SK-N-SH (cell line): ENCODE results near the gene BUD23.

Experiments used
- CHD2 ChIP-seq: fragments of 150-350 bp; IDR thresholded peaks from 2 replicates; pipeline ENCODE4 v1.6.1; 2018; ENCODE audit warnings: low read length; ENCODE audit not compliant: partially characterized antibody
- CTCF ChIP-seq: fragments of 200-600 bp; sonication (generic); IDR thresholded peaks from 2 replicates; pipeline ENCODE4 v1.6.1; 2017; ENCODE audit warnings: antibody characterized with exemption, mild to moderate bottlenecking, moderate library complexity
- PBX3 ChIP-seq: IDR thresholded peaks from 2 replicates; pipeline ENCODE4; 2012
- RXRA ChIP-seq: IDR thresholded peaks from 2 replicates; pipeline ENCODE4 v1.4.0; 2012; ENCODE audit warnings: low read depth, mild to moderate bottlenecking, borderline replicate concordance
- SIN3A ChIP-seq: IDR thresholded peaks from 2 replicates; pipeline ENCODE4 v1.6.1; 2012; ENCODE audit warnings: low read depth, mild to moderate bottlenecking, low read length, moderate library complexity, borderline replicate concordance
- TF ChIP-seq, protein P1 (sequence below): IDR thresholded peaks from 2 replicates; pipeline ENCODE4 v1.6.1; 2012; ENCODE audit warnings: mild to moderate bottlenecking, low read depth, low read length, moderate library complexity
- TF ChIP-seq, protein P2 (sequence below): fragments of 150-350 bp; IDR thresholded peaks from 2 replicates; pipeline ENCODE4 v1.6.1; 2017; ENCODE audit warnings: antibody characterized with exemption, low read length, low read depth, borderline replicate concordance

DNA sequence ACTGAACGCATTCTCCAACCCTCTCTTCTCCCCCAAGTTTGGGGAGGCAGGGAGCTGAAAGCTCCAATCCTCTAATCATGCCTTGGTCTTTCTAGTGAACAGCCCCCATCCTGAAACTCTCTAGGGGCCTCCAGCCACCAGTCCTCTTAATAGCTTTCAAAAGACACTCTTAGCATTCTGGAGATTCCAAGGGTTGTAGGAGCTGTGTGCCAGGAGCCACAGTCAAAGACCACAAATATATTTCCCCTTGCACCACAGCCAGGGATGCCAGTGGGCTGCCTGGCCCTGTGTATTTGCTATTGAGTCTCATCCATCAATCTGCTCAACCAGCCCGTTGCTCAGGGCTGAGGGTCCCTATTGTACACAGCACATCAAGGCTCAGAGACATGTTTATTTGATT is 40.6 kb upstream of the BUD23 start:
- TF ChIP-seq CHD2 (no peak), CTCF (no peak), SIN3A (no peak), RXRA (no peak), PBX3 (no peak)
- TF ChIP-seq, protein P1, sequence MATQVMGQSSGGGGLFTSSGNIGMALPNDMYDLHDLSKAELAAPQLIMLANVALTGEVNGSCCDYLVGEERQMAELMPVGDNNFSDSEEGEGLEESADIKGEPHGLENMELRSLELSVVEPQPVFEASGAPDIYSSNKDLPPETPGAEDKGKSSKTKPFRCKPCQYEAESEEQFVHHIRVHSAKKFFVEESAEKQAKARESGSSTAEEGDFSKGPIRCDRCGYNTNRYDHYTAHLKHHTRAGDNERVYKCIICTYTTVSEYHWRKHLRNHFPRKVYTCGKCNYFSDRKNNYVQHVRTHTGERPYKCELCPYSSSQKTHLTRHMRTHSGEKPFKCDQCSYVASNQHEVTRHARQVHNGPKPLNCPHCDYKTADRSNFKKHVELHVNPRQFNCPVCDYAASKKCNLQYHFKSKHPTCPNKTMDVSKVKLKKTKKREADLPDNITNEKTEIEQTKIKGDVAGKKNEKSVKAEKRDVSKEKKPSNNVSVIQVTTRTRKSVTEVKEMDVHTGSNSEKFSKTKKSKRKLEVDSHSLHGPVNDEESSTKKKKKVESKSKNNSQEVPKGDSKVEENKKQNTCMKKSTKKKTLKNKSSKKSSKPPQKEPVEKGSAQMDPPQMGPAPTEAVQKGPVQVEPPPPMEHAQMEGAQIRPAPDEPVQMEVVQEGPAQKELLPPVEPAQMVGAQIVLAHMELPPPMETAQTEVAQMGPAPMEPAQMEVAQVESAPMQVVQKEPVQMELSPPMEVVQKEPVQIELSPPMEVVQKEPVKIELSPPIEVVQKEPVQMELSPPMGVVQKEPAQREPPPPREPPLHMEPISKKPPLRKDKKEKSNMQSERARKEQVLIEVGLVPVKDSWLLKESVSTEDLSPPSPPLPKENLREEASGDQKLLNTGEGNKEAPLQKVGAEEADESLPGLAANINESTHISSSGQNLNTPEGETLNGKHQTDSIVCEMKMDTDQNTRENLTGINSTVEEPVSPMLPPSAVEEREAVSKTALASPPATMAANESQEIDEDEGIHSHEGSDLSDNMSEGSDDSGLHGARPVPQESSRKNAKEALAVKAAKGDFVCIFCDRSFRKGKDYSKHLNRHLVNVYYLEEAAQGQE = no peak
- TF ChIP-seq, protein P2, sequence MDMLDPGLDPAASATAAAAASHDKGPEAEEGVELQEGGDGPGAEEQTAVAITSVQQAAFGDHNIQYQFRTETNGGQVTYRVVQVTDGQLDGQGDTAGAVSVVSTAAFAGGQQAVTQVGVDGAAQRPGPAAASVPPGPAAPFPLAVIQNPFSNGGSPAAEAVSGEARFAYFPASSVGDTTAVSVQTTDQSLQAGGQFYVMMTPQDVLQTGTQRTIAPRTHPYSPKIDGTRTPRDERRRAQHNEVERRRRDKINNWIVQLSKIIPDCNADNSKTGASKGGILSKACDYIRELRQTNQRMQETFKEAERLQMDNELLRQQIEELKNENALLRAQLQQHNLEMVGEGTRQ = no peak
